Measurements from ENCODE around the gene DTX4. TPM values are rescaled to one million over a fixed set of nuclear protein-coding genes. Genes with fewer than 3 reads are reported as not detected.
A peak's percentile ranks its signal among the peaks of the same experiment; 100 is the strongest.

Gene DTX4
- total and polyA plus RNA-seq, 12 donors = 0.86 to 4.1 (median 2.1) TPM

GRCh38 chr11:59180907-59181306 is 9.0 kb downstream of the DTX4 start:
- H3K4me1 ChIP-seq = peaks cover 0 to 10% (median 0%) of the 10 kb centered on the region in 9 donors
- WGBS, 2 donors = 92 to 94% methylated on average over 2 of the region's 2 CpGs
- peaks cover 0 to 17% (median 5%) of the 10 kb centered on the region in 11 donors for H3K9me3 ChIP-seq
- intact Hi-C loops (cut with DNase I) = no loop called here
- H3K27me3 ChIP-seq = no peaks in the 10 kb centered on the region
- H3K36me3 ChIP-seq = peaks cover 0 to 17% (median 0%) of the 10 kb centered on the region in 9 donors
- DNase-seq (no peak), ATAC-seq (no peak)
- H3K4me3 ChIP-seq = no peak overlapping the region
- TF ChIP-seq CTCF (IDR thresholded peaks at IDR 0.05) = no peak
- H3K27ac ChIP-seq = no peak overlapping the region

- WGBS, 2 donors = 95 to 96% methylated on average over 33 of the region's 33 CpGs
- TF ChIP-seq CTCF (IDR thresholded peaks at IDR 0.05) = no peak
- Histone ChIP-seq H3K9me3 (peaks cover 0 to 17% (median 5%) of the 10 kb centered on the region in 11 donors), H3K27ac (no peak overlapping the region), H3K27me3 (no peaks in the 10 kb centered on the region), H3K4me3 (no peak overlapping the region), H3K4me1 (peaks cover 0 to 20% (median 0%) of the 10 kb centered on the region in 9 donors), H3K36me3 (peaks cover 0 to 17% (median 0%) of the 10 kb centered on the region in 9 donors)
- intact Hi-C loops (cut with DNase I) = no loop called here
- DNase-seq (no peak), ATAC-seq (no peak)
Observed at GRCh38 chr11:59181746-59182456, 10.0 kb downstream of the DTX4 start.

- TF ChIP-seq CTCF (IDR thresholded peaks at IDR 0.05) = peak in 4 of 9 donors; percentile 6 to 17 (median 10)
- Histone ChIP-seq H3K9me3 (peaks cover 0 to 17% (median 5%) of the 10 kb centered on the region in 11 donors), H3K27me3 (no peaks in the 10 kb centered on the region), H3K4me1 (peaks cover 0 to 27% (median 5%) of the 10 kb centered on the region in 9 donors), H3K4me3 (no peak overlapping the region), H3K36me3 (peaks cover 0 to 17% (median 0%) of the 10 kb centered on the region in 9 donors), H3K27ac (no peak overlapping the region)
- 94 to 95% methylated on average over 4 of the region's 4 CpGs for WGBS, 2 donors
- DNase-seq (no peak), ATAC-seq (no peak)
- intact Hi-C loops (cut with DNase I) = no loop called here
Observed at GRCh38 chr11:59182457-59183151, 10.7 kb downstream of the DTX4 start.

- peaks cover 0 to 17% (median 0%) of the 10 kb centered on the region in 9 donors for H3K36me3 ChIP-seq
- H3K4me1 ChIP-seq = peaks cover 0 to 36% (median 5%) of the 10 kb centered on the region in 9 donors
- 63 to 64% methylated on average over 1 of the region's 1 CpG for WGBS, 2 donors
- DNase-seq (no peak), ATAC-seq (peak in 1 of 8 donors; percentile 38)
- intact Hi-C loops (cut with DNase I) = no loop called here
- no peaks in the 10 kb centered on the region for H3K27me3 ChIP-seq
- no peak for TF ChIP-seq CTCF (IDR thresholded peaks at IDR 0.05)
- H3K27ac ChIP-seq = peak overlapping the region in 1 of 10 donors; percentile 7
- H3K4me3 ChIP-seq = no peak overlapping the region
- peaks cover 0 to 14% (median 5%) of the 10 kb centered on the region in 11 donors for H3K9me3 ChIP-seq
Observed at GRCh38 chr11:59183771-59184170, 11.8 kb downstream of the DTX4 start.
